GM19099 (cell line): ENCODE measurements around the gene C20orf202.

Experiments used
- POLR2A ChIP-seq: IDR thresholded peaks from 3 replicates; pipeline ENCODE4 v1.6.1; 2011; ENCODE audit warnings: low read depth; ENCODE audit not compliant: insufficient read length; ENCODE audit errors: extremely low read depth

C20orf202 gene

DNA sequence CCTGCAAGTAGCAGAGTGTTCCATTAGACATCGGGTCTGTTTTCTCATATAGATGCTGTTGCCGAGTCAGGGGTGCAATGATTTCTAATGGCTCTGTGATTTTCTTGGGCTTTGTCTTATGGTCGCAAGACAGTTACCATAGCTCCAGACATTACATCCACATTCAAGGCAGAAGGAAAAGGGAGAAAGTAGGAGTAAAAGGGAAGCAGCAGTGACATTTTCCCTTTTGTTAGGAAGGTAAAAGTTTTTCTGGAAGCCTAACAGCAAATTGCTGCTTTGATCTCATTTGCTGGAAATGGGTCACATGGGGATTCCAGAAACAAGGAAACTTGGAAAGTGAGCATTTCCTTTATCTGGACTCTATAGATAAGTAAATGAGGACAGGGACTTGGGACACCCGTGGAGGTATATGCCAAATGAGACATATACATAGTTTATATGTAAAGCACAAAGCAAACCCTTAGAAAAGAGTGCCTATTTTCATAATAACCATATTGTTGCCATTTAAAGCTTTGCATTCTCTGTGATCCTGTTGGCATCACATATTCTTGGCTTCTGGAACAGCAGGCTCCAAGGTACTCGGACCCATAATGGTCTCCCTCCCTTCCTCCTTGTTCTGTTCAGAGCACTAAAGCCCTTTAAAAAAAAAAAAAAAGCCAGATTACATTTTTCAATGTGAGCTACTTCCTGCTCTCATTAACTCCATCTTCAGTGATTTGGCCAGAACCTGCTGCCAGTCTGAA lies at the start of gene C20orf202:
C20orf202 (plus strand) TSS at position 693 of the 743 bp plus-strand sequence. CDS start 132 bp downstream, outside the sequence.
- TF ChIP-seq POLR2A: no peak

DNA sequence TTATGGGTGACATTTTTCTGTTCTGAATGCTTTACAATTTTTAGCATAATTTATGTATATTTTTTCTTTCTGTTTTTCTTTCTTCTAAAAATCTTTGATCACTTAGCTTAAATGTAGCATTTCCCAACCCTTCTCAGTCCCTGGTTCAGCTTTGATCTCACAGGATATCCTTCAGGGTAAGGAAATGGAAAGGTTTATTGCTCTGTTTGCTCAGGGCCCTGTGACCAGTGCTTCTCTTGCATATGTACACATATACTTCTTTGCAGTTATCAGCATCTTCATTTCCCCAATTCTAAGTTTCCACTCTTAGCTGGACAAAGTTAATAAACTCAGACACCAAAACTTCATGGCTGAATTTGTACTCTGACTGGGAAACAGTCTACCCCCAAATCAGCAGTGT lies 49.0 kb upstream of the C20orf202 start:
- no peak for TF ChIP-seq POLR2A

DNA sequence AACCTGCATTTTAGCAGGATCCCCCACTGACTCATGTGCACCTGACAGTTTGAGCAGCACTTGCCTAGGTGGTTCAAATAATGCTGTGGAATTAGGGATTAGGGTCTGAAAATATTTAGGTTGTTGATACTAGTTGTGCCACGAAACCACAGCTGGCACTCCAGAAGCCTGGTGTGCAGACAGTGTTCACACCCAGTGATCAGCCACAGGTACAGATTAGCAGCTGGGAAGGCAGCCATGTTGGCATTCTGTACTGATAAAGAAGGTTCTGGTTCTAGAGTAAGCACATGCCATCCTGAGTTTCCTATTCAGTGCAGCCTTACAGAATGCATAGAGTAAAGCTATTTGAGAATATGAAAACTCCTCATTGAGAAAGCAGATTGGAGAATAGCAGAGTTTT lies 48.6 kb upstream of the C20orf202 start:
- TF ChIP-seq POLR2A: no peak

DNA sequence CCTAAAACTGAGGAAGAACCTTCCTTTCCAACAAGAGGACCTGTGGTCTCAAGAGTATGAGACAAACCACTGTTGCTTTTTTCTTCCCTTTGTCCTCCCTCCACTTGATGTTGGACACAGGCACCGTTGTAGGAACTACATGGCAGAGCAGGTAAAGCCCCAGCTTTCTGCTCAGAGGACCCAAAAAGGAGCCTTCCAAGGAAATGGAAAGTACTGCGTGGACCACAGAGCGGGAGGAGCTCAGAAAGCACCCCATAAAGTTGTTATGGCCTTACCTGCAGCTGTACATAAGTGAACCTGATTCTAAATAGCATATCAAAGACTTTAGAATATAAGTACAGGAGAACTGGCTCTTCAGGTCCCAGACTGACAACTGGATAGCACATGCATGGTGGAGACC lies 47.9 kb upstream of the C20orf202 start:
- TF ChIP-seq POLR2A: no peak

DNA sequence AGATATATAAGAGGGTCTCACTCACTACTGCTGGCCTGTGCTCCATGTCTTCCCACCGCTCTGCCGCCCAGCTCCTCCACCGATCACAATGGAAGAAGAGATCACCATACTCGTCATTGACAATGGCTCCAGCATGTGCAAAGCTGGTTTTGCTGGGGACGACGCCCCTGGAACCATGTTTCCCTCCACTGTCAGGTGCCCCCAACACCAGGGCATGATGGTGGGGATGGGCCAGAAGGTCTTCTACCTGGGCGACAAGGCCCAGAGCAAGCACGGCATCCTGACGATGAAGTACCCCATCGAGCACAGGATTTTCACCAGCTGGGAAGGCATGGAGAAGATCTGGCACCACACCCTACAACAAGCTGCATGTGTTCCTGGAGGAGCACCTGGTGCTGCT lies 42.8 kb upstream of the C20orf202 start:
- TF ChIP-seq POLR2A: no peak

DNA sequence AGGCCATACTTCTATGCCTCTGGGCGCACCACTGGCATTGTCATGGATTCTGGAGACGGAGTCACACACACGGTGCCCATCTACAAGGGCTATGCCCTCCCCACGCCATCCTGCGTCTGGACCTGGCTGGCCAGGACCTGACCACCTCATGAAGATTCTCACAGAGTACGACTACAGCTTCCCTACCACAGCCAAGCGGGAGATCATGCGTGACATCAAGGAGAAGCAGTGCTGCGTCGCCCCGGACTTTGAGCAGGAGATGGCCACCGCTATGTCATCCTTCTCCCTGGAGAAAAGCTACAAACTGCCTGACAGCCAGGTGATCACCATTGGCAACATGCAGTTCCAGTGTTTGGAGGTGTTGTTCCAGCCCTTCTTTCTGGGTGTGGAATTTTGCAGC lies 42.3 kb upstream of the C20orf202 start:
- no peak for TF ChIP-seq POLR2A

DNA sequence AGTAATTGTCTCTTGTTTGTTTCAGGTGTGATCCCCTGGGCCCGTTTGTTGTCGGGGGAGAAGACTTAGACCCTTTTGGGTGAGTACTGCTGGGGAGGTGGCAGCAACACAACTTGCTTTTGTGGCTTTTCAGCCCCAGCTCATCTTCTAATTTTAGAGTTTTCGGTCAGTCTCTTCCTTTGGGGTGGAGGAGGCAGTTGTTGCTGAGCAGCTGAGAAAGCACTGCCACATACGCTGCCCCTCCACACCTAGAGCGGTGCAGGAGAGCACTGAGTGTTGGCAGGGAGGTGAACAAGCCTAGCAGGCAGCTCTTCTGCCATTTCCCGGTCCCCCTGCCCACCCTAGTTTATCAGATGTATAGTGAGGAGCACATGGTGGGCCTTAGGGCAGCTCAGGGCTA lies 40.1 kb upstream of the C20orf202 start:
- TF ChIP-seq POLR2A: no peak

- no peak for TF ChIP-seq POLR2A
These were observed 39.6 kb upstream of the C20orf202 start for GRCh38 chr20:1163653-1164052.

- TF ChIP-seq POLR2A: no peak
These were observed 38.4 kb upstream of the C20orf202 start for GRCh38 chr20:1164871-1165270.

GRCh38 chr20:1165521-1165920 lies 37.7 kb upstream of the C20orf202 start:
- no peak for TF ChIP-seq POLR2A

DNA sequence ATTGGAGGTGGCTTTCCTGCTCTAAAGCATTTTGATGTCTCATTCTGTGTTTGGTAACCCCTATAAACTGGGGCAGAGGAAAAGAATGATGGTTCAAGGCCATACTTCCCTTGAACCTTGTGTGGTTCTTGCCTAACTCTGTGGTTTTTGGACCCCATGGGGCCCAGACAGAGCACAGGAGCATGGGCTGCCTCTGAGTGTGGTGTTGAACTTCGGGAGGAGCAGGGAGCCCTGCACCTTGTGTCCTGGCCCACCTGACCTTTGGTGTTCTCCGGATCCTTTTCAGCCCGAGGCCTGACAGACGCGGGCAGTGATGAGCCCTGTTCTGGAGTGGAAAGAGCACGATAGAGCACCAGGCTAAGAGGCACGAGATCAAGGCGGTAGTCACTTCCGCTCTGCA lies 37.3 kb upstream of the C20orf202 start:
- no peak for TF ChIP-seq POLR2A

DNA sequence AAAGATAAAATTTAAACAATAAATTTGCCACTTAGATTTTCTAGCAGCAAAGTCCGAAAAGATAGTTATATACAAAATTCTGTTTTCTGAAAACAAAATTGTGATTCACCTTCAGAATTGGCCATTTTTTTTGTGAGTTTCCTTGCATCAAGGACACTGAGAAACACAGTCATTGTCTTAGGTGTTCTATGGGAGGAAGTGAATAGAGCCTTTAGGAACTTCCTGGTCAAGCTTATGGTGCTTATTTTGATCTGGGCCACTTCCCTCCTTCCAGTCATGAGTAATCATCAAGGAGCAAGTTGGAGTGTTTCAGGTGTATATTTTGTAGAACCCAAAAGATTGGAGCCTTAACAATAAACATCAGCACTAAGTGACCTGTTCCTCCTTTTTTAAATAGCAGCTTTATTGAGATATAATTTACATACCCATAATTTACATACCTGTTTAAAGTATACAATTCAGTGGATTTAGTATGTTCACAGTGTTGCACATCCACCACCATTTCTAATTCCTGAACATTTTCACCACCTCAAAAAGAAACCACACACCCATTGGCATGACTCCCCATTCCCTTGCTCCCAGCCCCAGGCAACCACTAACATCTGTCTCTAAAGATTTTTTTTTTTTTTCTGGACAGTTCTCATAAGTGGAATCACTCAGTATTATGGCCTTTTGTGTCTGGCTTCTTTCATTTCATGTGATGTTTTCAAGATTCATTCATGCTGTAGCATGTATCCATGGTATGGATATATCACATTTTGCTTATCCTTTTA lies 36.1 kb upstream of the C20orf202 start:
- TF ChIP-seq POLR2A: no peak

DNA sequence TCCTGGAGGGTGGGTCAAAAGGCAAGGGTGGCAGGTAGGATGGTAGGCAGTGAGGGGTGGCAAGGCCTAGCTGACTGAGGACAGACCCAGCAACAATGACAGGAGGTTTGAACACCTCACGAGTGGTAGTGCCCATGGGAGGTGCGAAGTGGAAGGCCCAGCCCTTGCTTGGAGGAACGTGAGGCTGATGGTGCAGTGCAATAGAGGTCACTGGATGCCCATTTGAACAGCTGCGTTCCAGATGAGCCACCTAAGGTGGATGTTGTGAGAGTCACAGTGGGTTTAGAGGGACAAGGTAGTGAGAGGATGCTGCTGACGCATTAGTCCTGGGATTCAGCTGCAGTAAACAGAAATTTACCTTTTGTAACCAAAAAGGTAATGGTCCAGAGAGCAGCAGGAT lies 34.0 kb upstream of the C20orf202 start:
- no peak for TF ChIP-seq POLR2A

GRCh38 chr20:1171461-1172093 lies 31.7 kb upstream of the C20orf202 start:
- TF ChIP-seq POLR2A: no peak

DNA sequence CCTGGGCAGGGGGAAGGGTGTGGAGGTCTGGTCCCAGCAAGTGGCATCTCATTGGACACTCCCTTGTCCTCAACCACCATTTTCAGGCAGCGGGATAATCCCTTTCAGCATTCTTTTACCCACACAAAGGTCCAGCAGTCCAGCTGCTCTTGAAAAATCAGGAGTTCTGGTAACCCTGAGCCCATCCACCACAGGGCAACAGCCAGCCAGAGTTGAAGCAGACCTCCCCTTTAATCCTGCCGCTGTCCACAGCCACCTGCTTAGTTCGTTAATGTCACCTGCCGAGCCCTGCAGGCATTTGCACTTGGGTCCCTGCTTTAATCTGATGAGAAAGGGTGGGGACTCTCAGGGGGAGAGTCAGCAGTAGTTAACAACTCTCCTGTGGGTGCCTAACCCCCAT lies 29.6 kb upstream of the C20orf202 start:
- TF ChIP-seq POLR2A: no peak

- no peak for TF ChIP-seq POLR2A
These were observed 28.5 kb upstream of the C20orf202 start for GRCh38 chr20:1174787-1175186.

DNA sequence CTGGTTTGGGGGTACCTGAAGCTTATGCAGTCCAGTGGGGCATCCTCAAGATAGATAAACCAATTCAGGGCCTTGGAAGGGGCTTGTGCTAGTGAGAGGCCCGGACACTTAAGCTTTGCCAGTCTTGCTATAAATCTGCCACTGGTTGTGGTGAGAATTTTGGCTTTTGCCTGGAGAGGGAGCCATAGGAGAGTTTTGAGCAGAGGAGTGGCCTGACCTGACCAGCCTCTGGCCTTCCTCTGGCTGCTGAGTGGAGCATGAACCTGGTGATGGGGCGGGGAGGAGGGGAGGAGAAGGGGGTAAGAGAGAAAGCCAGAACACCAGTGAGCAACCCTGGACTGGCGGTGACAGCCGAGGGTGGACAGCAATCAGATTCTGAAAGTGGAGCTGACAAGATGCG lies 25.6 kb upstream of the C20orf202 start:
- no peak for TF ChIP-seq POLR2A

GRCh38 chr20:1178103-1178502 lies 25.2 kb upstream of the C20orf202 start:
- no peak for TF ChIP-seq POLR2A
